GM12878 (cell line): ENCODE measurements around the gene PGM5. TPM values are rescaled to one million over a fixed set of nuclear protein-coding genes. Genes with fewer than 3 reads are reported as not detected.
"Not testable (repeated sequence)": the region's sequence is repeated elsewhere in the genome, so short reads cannot be mapped to it uniquely, and the experiment has no call there.

Source experiments
- ATAC-seq: fragments of 200-7000 bp; cut with Tn5 transposase; 3 replicates; pipeline ENCODE4 v1.9.1; 2020; ENCODE audit warnings: mild to moderate bottlenecking, moderate library complexity
- BruUV-seq: library from RNA; stranded (reverse); fragments of 400-500 nt; replicated peaks from 2 replicates; lab custom pipeline; 2021; lab: Mats Ljungman, UMichigan
- CTCF ChIA-PET: fragments of 300-600 bp; sonication (Branson Sonifier 250); formaldehyde crosslinking; extraction: SDS; loops from one replicate; lab custom pipeline; 2021; ENCODE audit warnings: inconsistent platforms; lab: Yijun Ruan, JAX
- POLR2A ChIA-PET: fragments of 350-600 bp; formaldehyde crosslinking; extraction: SDS; loops from one replicate; lab custom pipeline; 2021; ENCODE audit warnings: inconsistent platforms; lab: Charles Lee
- RAD21 ChIA-PET: fragments of 300-600 bp; sonication (Branson Sonifier 250); formaldehyde crosslinking; loops from one replicate; lab custom pipeline; 2023; ENCODE audit warnings: antibody characterized with exemption; ENCODE audit not compliant: unreplicated experiment; lab: Charles Lee
- SMC1A ChIA-PET: fragments of 300-600 bp; sonication (Branson Sonifier 250); formaldehyde crosslinking; loops from one replicate; lab custom pipeline; 2023; ENCODE audit not compliant: unreplicated experiment, uncharacterized antibody; lab: Charles Lee
- DNase-seq: peaks from one replicate; pipeline ENCODE4 v3.0.0-alpha.2; 2011; ENCODE audit warnings: low read depth, low spot score
- FAIRE-seq: peaks from 3 replicates; lab custom pipeline; 2011; peaks lifted over from hg19 to GRCh38; lab: Jason Lieb, UNC
- H2AFZ ChIP-seq: 2 replicates; pipeline ENCODE4 v1.6.0; 2011; ENCODE audit warnings: low read depth, low read length, control low read depth; ENCODE audit not compliant: control insufficient read depth
- H3K27ac ChIP-seq: 2 replicates; pipeline ENCODE4 v1.5.1; 2011; ENCODE audit warnings: control low read depth; ENCODE audit not compliant: control insufficient read depth, insufficient read depth
- H3K27me3 ChIP-seq, 2 experiments: replicated peaks in 1 of 2; 2 replicates each; pipeline versions ENCODE4 v1.6.0 to v1.6.1; 2011; ENCODE audit warnings: low read length in 1 of 2; ENCODE audit not compliant: control insufficient read depth in 2 of 2, insufficient read depth in 2 of 2
- H3K36me3 ChIP-seq, 2 experiments: 2 replicates each; pipeline ENCODE4 v1.5.1; 2011; ENCODE audit warnings: low read length in 1 of 2; ENCODE audit not compliant: control insufficient read depth in 2 of 2, insufficient read depth in 2 of 2
- H3K4me1 ChIP-seq: 2 replicates; pipeline ENCODE4 v1.6.1; 2011; ENCODE audit warnings: mild to moderate bottlenecking, low read length, moderate library complexity, mixed read lengths; ENCODE audit not compliant: control insufficient read depth, insufficient read depth
- H3K4me2 ChIP-seq: 2 replicates; pipeline ENCODE4 v1.6.0; 2011; ENCODE audit warnings: control low read depth; ENCODE audit not compliant: control insufficient read depth, insufficient read depth
- H3K4me3 ChIP-seq: fragments of 200-600 bp; sonication (generic); 2 replicates; pipeline ENCODE4 v1.5.1; 2016
- H3K79me2 ChIP-seq: 2 replicates; pipeline ENCODE4 v1.6.0; 2011; ENCODE audit warnings: low read length; ENCODE audit not compliant: control insufficient read depth, insufficient read depth
- H3K9ac ChIP-seq: 2 replicates; pipeline ENCODE4 v1.8.0; 2011; ENCODE audit warnings: low read length, control low read depth, mixed read lengths; ENCODE audit not compliant: control insufficient read depth, insufficient read depth
- H3K9me3 ChIP-seq: replicated peaks from 3 replicates; pipeline ENCODE4 v1.5.1; 2011; ENCODE audit warnings: mild to moderate bottlenecking, low read length; ENCODE audit not compliant: control insufficient read depth, insufficient read depth
- H4K20me1 ChIP-seq: 2 replicates; pipeline ENCODE4 v1.6.0; 2011; ENCODE audit not compliant: control insufficient read depth, insufficient read depth
- WGBS: methylation state at CpG from one replicate; pipeline ENCODE4 v1.1.6; 2016; ENCODE audit warnings: low lambda C conversion rate; ENCODE audit not compliant: insufficient replicate concordance, insufficient coverage; ENCODE audit errors: missing lambda C conversion rate; 5-methylcytosine and 5-hydroxymethylcytosine counted together
- in situ Hi-C: fragments of 300-500 bp; cut with MboI; formaldehyde crosslinking; loops from 9 replicates; pipeline ENCODE4 v1.14.3; 2018; ENCODE audit warnings: mixed read lengths
- intact Hi-C: fragments of 100-400 bp; cut with micrococcal nuclease; formaldehyde crosslinking; loops from one replicate; pipeline ENCODE4 v1.14.2; 2022; ENCODE audit not compliant: unreplicated experiment
- polyA plus RNA-seq, 11 experiments: library from polyadenylated mRNA; depleted of rRNA in 4 of 11; unstranded in 6 of 11; stranded (reverse) in 5 of 11; fragments of >200 nt; fragmentation: Nextera tagmentation in 4 of 11; fragmentation: Illumina TruSeq in 1 of 11; extraction: Ambion mirVana in 4 of 11; extraction: Trizol in 1 of 11; gene quantifications; 1 replicate in 1 of 11; 2 replicates in 10 of 11; pipeline versions ENCODE4 v1.2.1 to v1.2.3, GENCODE V29; 2011 to 2016; ENCODE audit warnings: inconsistent platforms in 2 of 11, missing spikeins in 2 of 11, low read depth in 1 of 11
- total RNA-seq, 4 experiments: library from RNA; depleted of rRNA in 3 of 4; stranded (reverse); fragments of >200 nt in 3 of 4; fragmentation: Illumina TruSeq in 1 of 4; extraction: Trizol in 1 of 4; gene quantifications; 2 replicates each; pipeline versions ENCODE4 v1.2.1 to v1.2.3, GENCODE V29; 2013 to 2021

PGM5 gene
- total and polyA plus RNA-seq, 10 of the 15 experiments (the other 5 are each of a cell fraction or from before 2014, with no cell fraction given), result 0.28 to 0.73 TPM; not detected in 8

DNA sequence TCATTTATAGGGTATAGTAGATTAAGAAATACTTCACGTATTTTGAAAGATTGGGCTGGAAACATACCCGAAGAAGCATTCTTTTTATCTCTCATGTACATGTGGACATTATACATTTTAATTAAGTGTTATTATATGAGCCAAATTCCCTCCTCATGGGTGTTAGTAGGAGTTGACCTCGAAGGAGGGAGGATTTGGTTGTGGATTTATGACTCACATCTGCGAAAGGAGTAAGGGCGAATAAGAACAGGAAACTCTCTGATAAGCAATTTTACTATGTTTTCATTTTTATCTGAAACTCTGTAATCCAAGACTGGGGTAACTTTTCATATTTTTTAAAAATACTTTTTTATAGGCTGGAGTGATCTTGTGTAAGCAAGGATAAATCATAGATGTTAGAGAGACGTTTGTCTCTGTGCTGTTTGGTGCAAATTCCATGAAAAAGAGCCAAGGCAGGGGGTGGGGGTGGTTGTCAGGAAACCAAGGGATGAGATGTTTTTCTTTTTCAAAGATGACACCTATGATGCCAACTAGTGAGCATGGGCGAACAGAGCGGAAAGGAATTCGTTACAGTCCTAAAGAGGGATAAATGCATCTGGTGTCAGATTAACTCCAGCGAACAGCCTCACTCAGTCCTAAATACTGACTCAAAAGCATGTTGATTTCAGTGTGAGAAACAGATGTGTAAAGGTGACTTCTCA is 19.6 kb upstream of the PGM5 start:
- in situ Hi-C loops, ATAC-seq, CTCF ChIA-PET: not testable (repeated sequence)

DNA sequence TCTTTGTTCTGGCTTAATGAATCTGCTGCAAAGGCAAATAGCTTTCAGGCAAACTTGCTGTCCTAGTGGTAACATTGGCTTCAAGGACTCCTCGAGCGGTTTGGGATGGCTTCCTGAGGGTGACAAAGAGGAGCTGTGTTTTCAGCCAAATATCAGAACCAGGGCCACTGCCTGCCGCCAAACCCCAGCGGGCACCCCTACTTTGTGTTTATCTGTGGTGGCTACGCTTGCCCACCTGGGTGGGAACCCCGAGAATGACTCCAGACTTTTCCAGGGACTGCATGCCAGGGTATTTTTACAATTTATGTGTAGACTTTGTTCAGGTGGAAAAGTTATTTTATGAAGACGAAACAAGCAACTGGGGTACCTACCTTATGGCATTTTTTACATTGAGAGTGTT is 18.4 kb upstream of the PGM5 start:
- RAD21 ChIA-PET, result not testable (repeated sequence)
- WGBS, result 36% methylated on average over 7 of the region's 7 CpGs

More for the DNA sequence above, 19.6 kb upstream of the PGM5 start:
- BruUV-seq, H3K4me1 ChIP-seq, intact Hi-C loops, POLR2A ChIA-PET, H3K36me3 ChIP-seq, H3K4me3 ChIP-seq, H4K20me1 ChIP-seq, H3K27me3 ChIP-seq, H3K4me2 ChIP-seq, SMC1A ChIA-PET, H3K9me3 ChIP-seq, FAIRE-seq, H2AFZ ChIP-seq, H3K27ac ChIP-seq, RAD21 ChIA-PET, DNase-seq, H3K79me2 ChIP-seq, H3K9ac ChIP-seq: not testable (repeated sequence)
- WGBS, result 10% methylated on average over 5 of the region's 10 CpGs

DNA sequence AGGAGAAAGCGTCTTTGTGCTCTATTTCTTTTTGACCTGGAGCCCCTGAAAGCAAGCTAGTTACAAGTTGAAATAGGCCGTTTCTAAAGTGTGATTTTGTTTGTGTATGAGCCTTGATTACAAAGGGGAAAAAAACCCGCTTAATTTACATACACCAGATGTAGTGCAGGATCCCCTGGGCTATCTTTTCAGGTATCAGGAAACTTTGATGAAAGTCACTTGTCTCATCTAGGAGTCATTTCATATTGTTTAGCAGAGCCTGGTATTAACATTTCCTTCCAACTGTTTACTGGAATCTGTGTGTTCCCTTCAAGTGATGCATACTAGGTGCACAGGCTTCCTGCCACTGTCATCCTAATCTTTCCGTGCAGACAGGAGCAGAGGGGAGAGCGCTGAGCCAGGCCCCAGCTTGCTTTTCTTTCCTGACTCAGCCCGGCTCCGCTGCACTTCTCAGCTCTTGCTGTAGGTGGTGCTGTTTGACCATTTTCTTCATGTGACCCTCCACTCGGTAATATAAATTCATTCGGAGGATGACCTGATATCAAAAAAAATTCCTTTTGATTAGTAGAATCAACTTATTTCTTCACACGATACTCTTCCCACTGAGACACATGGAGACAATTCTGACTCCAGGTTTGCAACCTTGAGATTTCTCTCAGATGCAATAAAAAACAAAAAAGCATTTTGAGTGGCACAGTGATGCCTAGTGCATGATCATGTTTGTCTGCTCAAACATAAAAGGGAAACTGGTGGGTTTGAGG is 14.0 kb upstream of the PGM5 start:
- H3K4me3 ChIP-seq, H3K4me1 ChIP-seq, H3K27ac ChIP-seq, H4K20me1 ChIP-seq, BruUV-seq, H3K9ac ChIP-seq, in situ Hi-C loops, FAIRE-seq, H3K79me2 ChIP-seq, H3K27me3 ChIP-seq, H2AFZ ChIP-seq, H3K9me3 ChIP-seq, H3K4me2 ChIP-seq, POLR2A ChIA-PET, H3K36me3 ChIP-seq, DNase-seq: not testable (repeated sequence)
- peak; percentile 96 for ATAC-seq
- 5% methylated on average over 4 of the region's 10 CpGs for WGBS
- ChIA-PET RAD21 (interaction anchor here (1.2 to 1.8 kb wide), 3 partner anchors 217 to 231 kb away, joined by 5 to 9 read pairs (median 6); no protein-coding TSS in a partner anchor), SMC1A (interaction anchor here (0.6 to 0.7 kb wide), 2 partner anchors 166 to 228 kb away, joined by 4 read pairs; no protein-coding TSS in a partner anchor), CTCF (interaction anchor here (1.0 to 2.4 kb wide), 4 partner anchors 75 to 225 kb away, joined by 3 to 12 read pairs (median 8); no protein-coding TSS in a partner anchor)
- intact Hi-C loops, result loop anchor here (10.0 kb wide), 1 partner anchor 222 kb away; no protein-coding TSS in a partner anchor

More for the DNA sequence above, 18.4 kb upstream of the PGM5 start:
- DNase-seq, H2AFZ ChIP-seq, intact Hi-C loops, ATAC-seq, CTCF ChIA-PET, SMC1A ChIA-PET, H3K27me3 ChIP-seq, H3K27ac ChIP-seq, H3K79me2 ChIP-seq, BruUV-seq, H3K4me3 ChIP-seq, FAIRE-seq, H4K20me1 ChIP-seq, in situ Hi-C loops, H3K9me3 ChIP-seq, H3K36me3 ChIP-seq, H3K4me2 ChIP-seq, POLR2A ChIA-PET, H3K4me1 ChIP-seq, H3K9ac ChIP-seq: not testable (repeated sequence)
